GM12878 (cell line): ENCODE data around the gene OPA1. TPM values are rescaled to one million over a fixed set of nuclear protein-coding genes. Genes with fewer than 3 reads are reported as not detected.

Experiments
- ATAC-seq: fragments of 200-7000 bp; cut with Tn5 transposase; 3 replicates; pipeline ENCODE4 v1.9.1; 2020; ENCODE audit warnings: mild to moderate bottlenecking, moderate library complexity
- BruUV-seq: library from RNA; stranded (reverse); fragments of 400-500 nt; replicated peaks from 2 replicates; lab custom pipeline; 2021; lab: Mats Ljungman, UMichigan
- CTCF ChIA-PET: fragments of 300-600 bp; sonication (Branson Sonifier 250); formaldehyde crosslinking; extraction: SDS; loops from one replicate; lab custom pipeline; 2021; ENCODE audit warnings: inconsistent platforms; lab: Yijun Ruan, JAX
- POLR2A ChIA-PET: fragments of 350-600 bp; formaldehyde crosslinking; extraction: SDS; loops from one replicate; lab custom pipeline; 2021; ENCODE audit warnings: inconsistent platforms; lab: Charles Lee
- RAD21 ChIA-PET: fragments of 300-600 bp; sonication (Branson Sonifier 250); formaldehyde crosslinking; loops from one replicate; lab custom pipeline; 2023; ENCODE audit warnings: antibody characterized with exemption; ENCODE audit not compliant: unreplicated experiment; lab: Charles Lee
- SMC1A ChIA-PET: fragments of 300-600 bp; sonication (Branson Sonifier 250); formaldehyde crosslinking; loops from one replicate; lab custom pipeline; 2023; ENCODE audit not compliant: unreplicated experiment, uncharacterized antibody; lab: Charles Lee
- DNase-seq: peaks from one replicate; pipeline ENCODE4 v3.0.0-alpha.2; 2011; ENCODE audit warnings: low read depth, low spot score
- FAIRE-seq: peaks from 3 replicates; lab custom pipeline; 2011; peaks lifted over from hg19 to GRCh38; lab: Jason Lieb, UNC
- H2AFZ ChIP-seq: 2 replicates; pipeline ENCODE4 v1.6.0; 2011; ENCODE audit warnings: low read depth, low read length, control low read depth; ENCODE audit not compliant: control insufficient read depth
- H3K27ac ChIP-seq: 2 replicates; pipeline ENCODE4 v1.5.1; 2011; ENCODE audit warnings: control low read depth; ENCODE audit not compliant: control insufficient read depth, insufficient read depth
- H3K27me3 ChIP-seq, 2 experiments: replicated peaks in 1 of 2; 2 replicates each; pipeline versions ENCODE4 v1.6.0 to v1.6.1; 2011; ENCODE audit warnings: low read length in 1 of 2; ENCODE audit not compliant: control insufficient read depth in 2 of 2, insufficient read depth in 2 of 2
- H3K36me3 ChIP-seq, 2 experiments: 2 replicates each; pipeline ENCODE4 v1.5.1; 2011; ENCODE audit warnings: low read length in 1 of 2; ENCODE audit not compliant: control insufficient read depth in 2 of 2, insufficient read depth in 2 of 2
- H3K4me1 ChIP-seq: 2 replicates; pipeline ENCODE4 v1.6.1; 2011; ENCODE audit warnings: mild to moderate bottlenecking, low read length, moderate library complexity, mixed read lengths; ENCODE audit not compliant: control insufficient read depth, insufficient read depth
- H3K4me2 ChIP-seq: 2 replicates; pipeline ENCODE4 v1.6.0; 2011; ENCODE audit warnings: control low read depth; ENCODE audit not compliant: control insufficient read depth, insufficient read depth
- H3K4me3 ChIP-seq: fragments of 200-600 bp; sonication (generic); 2 replicates; pipeline ENCODE4 v1.5.1; 2016
- H3K79me2 ChIP-seq: 2 replicates; pipeline ENCODE4 v1.6.0; 2011; ENCODE audit warnings: low read length; ENCODE audit not compliant: control insufficient read depth, insufficient read depth
- H3K9ac ChIP-seq: 2 replicates; pipeline ENCODE4 v1.8.0; 2011; ENCODE audit warnings: low read length, control low read depth, mixed read lengths; ENCODE audit not compliant: control insufficient read depth, insufficient read depth
- H3K9me3 ChIP-seq: replicated peaks from 3 replicates; pipeline ENCODE4 v1.5.1; 2011; ENCODE audit warnings: mild to moderate bottlenecking, low read length; ENCODE audit not compliant: control insufficient read depth, insufficient read depth
- H4K20me1 ChIP-seq: 2 replicates; pipeline ENCODE4 v1.6.0; 2011; ENCODE audit not compliant: control insufficient read depth, insufficient read depth
- BMI1 ChIP-seq: fragments of 450-650 bp; IDR thresholded peaks from 2 replicates; pipeline ENCODE4 v1.6.1; 2016; ENCODE audit warnings: mild to moderate bottlenecking, moderate library complexity, borderline replicate concordance
- DPF2 ChIP-seq: fragments of 450-650 bp; IDR thresholded peaks from 2 replicates; pipeline ENCODE4 v1.6.1; 2017; ENCODE audit warnings: mild to moderate bottlenecking
- ETV6 ChIP-seq, 2 experiments: fragments of 450-650 bp in 1 of 2; IDR thresholded peaks in 1 of 2; conservative IDR thresholded peaks in 1 of 2; 2 replicates each; pipeline ENCODE4 v1.6.1; 2014; ENCODE audit warnings: antibody characterized with exemption in 1 of 2, borderline replicate concordance in 1 of 2, low read depth in 1 of 2, mild to moderate bottlenecking in 1 of 2, moderate library complexity in 1 of 2
- GATAD2B ChIP-seq: fragments of 450-650 bp; conservative IDR thresholded peaks from 2 replicates; pipeline ENCODE4 v1.6.1; 2017; ENCODE audit warnings: low read depth, mild to moderate bottlenecking, moderate library complexity
- HCFC1 ChIP-seq: fragments of 150-350 bp; IDR thresholded peaks from 2 replicates; pipeline ENCODE4 v1.6.1; 2014; ENCODE audit warnings: low read length
- NFYA ChIP-seq: IDR thresholded peaks from 2 replicates; pipeline ENCODE4 v1.6.1; 2011; ENCODE audit warnings: low read depth, mild to moderate bottlenecking, low read length, improper control_type of control experiment, borderline replicate concordance
- RAD21 ChIP-seq: IDR thresholded peaks from 2 replicates; pipeline ENCODE4 v1.6.1; 2011; ENCODE audit warnings: mild to moderate bottlenecking, low read depth, low read length, moderate library complexity; ENCODE audit not compliant: insufficient read depth
- RUNX3 ChIP-seq: IDR thresholded peaks from 2 replicates; pipeline ENCODE4 v1.6.1; 2012; ENCODE audit warnings: low read length, inconsistent platforms
- SP1 ChIP-seq: IDR thresholded peaks from one replicate; pipeline ENCODE4 v1.6.1; 2011; ENCODE audit warnings: low read depth, low read length
- TCF12 ChIP-seq: IDR thresholded peaks from 2 replicates; pipeline ENCODE4 v1.6.1; 2011; ENCODE audit warnings: low read depth, mild to moderate bottlenecking, low read length
- TCF3 ChIP-seq: IDR thresholded peaks from 2 replicates; pipeline ENCODE4 v1.6.1; 2012; ENCODE audit warnings: low read depth, mild to moderate bottlenecking, low read length, borderline replicate concordance; ENCODE audit not compliant: insufficient read depth
- YBX1 ChIP-seq: fragments of 450-650 bp; IDR thresholded peaks from 2 replicates; pipeline ENCODE4 v1.6.1; 2016; ENCODE audit warnings: antibody characterized with exemption
- ZNF217 ChIP-seq: fragments of 450-650 bp; IDR thresholded peaks from 2 replicates; pipeline ENCODE4 v1.6.1; 2017; ENCODE audit warnings: antibody characterized with exemption, mild to moderate bottlenecking
- WGBS: methylation state at CpG from one replicate; pipeline ENCODE4 v1.1.6; 2016; ENCODE audit warnings: low lambda C conversion rate; ENCODE audit not compliant: insufficient replicate concordance, insufficient coverage; ENCODE audit errors: missing lambda C conversion rate; 5-methylcytosine and 5-hydroxymethylcytosine counted together
- in situ Hi-C: fragments of 300-500 bp; cut with MboI; formaldehyde crosslinking; loops from 9 replicates; pipeline ENCODE4 v1.14.3; 2018; ENCODE audit warnings: mixed read lengths
- intact Hi-C: fragments of 100-400 bp; cut with micrococcal nuclease; formaldehyde crosslinking; loops from one replicate; pipeline ENCODE4 v1.14.2; 2022; ENCODE audit not compliant: unreplicated experiment
- polyA plus RNA-seq, 11 experiments: library from polyadenylated mRNA; depleted of rRNA in 4 of 11; unstranded in 6 of 11; stranded (reverse) in 5 of 11; fragments of >200 nt; fragmentation: Nextera tagmentation in 4 of 11; fragmentation: Illumina TruSeq in 1 of 11; extraction: Ambion mirVana in 4 of 11; extraction: Trizol in 1 of 11; gene quantifications; 1 replicate in 1 of 11; 2 replicates in 10 of 11; pipeline versions ENCODE4 v1.2.1 to v1.2.3, GENCODE V29; 2011 to 2016; ENCODE audit warnings: inconsistent platforms in 2 of 11, missing spikeins in 2 of 11, low read depth in 1 of 11
- total RNA-seq, 4 experiments: library from RNA; depleted of rRNA in 3 of 4; stranded (reverse); fragments of >200 nt in 3 of 4; fragmentation: Illumina TruSeq in 1 of 4; extraction: Trizol in 1 of 4; gene quantifications; 2 replicates each; pipeline versions ENCODE4 v1.2.1 to v1.2.3, GENCODE V29; 2013 to 2021
- TF ChIP-seq, protein P1 (sequence below): IDR thresholded peaks from 2 replicates; pipeline ENCODE4 v1.6.1; 2012; ENCODE audit warnings: low read depth, low read length, improper control_type of control experiment
- TF ChIP-seq, protein P2 (sequence below): IDR thresholded peaks from 2 replicates; pipeline ENCODE4 v1.6.1; 2011; ENCODE audit warnings: mild to moderate bottlenecking, low read depth, low read length, moderate library complexity; ENCODE audit not compliant: insufficient replicate concordance
- TF ChIP-seq, protein P3 (sequence below): fragments of 450-650 bp; IDR thresholded peaks from 2 replicates; pipeline ENCODE4 v1.6.1; 2018; ENCODE audit warnings: borderline replicate concordance, mild to moderate bottlenecking; ENCODE audit not compliant: partially characterized antibody

The OPA1 gene
- total and polyA plus RNA-seq, 10 of the 15 experiments (the other 5 are each of a cell fraction or from before 2014, with no cell fraction given) = 14.7 to 108 (median 59.3) TPM

DNA sequence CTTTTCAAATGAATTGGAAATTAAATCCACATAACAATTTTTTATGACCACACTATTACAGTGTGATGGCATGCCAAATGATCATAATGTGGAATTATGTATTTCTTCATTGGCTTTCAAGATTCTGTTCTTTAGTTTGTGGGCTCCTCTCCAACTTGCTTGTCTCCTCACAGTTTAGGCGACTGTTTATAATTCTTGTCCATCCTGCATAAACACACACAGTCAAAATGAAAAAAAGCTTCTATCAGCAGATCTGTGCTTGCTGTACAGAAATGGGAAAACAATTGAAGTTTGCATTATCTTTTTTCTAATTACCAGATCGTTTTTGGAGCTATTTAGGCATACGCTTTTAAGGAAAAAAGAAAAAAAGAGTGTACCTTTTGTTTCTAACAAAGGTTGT is 37.0 kb downstream of the OPA1 start:
- POLR2A ChIA-PET = interaction anchor here (0.6 kb wide), 1 partner anchor 15 kb away, joined by 3 read pairs; no protein-coding TSS in a partner anchor
- no peak overlapping the region for H3K4me2 ChIP-seq
- RAD21 ChIA-PET = no interaction called here
- SMC1A ChIA-PET = no interaction called here
- H3K9me3 ChIP-seq = no peaks in the 10 kb centered on the region
- H3K27ac ChIP-seq = no peak overlapping the region
- intact Hi-C loops (no loop called here), in situ Hi-C loops (no loop called here)
- FAIRE-seq = no peak
- no peaks in the 10 kb centered on the region for H3K27me3 ChIP-seq
- no TSS peak for BruUV-seq
- H3K9ac ChIP-seq = no peak overlapping the region
- H2AFZ ChIP-seq = no peak overlapping the region
- CTCF ChIA-PET = no interaction called here
- WGBS = 73% methylated on average over 3 of the region's 3 CpGs
- no peak for DNase-seq
- H3K4me3 ChIP-seq = no peak overlapping the region
- no peak for TF ChIP-seq RUNX3
- TF ChIP-seq TCF3 = no peak
- TF ChIP-seq DPF2 = no peak
- TF ChIP-seq ETV6 (conservative IDR thresholded peaks at IDR 0.05 in 1 of 2, IDR thresholded peaks at IDR 0.05 in 1 of 2; ENCODE audit: borderline replicate concordance in 1 of 2, low read depth in 1 of 2) = no peak
- TF ChIP-seq TCF12 = no peak
- TF ChIP-seq, protein P1, sequence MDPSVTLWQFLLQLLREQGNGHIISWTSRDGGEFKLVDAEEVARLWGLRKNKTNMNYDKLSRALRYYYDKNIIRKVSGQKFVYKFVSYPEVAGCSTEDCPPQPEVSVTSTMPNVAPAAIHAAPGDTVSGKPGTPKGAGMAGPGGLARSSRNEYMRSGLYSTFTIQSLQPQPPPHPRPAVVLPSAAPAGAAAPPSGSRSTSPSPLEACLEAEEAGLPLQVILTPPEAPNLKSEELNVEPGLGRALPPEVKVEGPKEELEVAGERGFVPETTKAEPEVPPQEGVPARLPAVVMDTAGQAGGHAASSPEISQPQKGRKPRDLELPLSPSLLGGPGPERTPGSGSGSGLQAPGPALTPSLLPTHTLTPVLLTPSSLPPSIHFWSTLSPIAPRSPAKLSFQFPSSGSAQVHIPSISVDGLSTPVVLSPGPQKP = no peak
- TF ChIP-seq SP1 = no peak
- no peak for TF ChIP-seq HCFC1
- no peak for TF ChIP-seq GATAD2B
- no peak for TF ChIP-seq RAD21
- TF ChIP-seq YBX1 = no peak
- no peak for TF ChIP-seq BMI1
- TF ChIP-seq, protein P2, sequence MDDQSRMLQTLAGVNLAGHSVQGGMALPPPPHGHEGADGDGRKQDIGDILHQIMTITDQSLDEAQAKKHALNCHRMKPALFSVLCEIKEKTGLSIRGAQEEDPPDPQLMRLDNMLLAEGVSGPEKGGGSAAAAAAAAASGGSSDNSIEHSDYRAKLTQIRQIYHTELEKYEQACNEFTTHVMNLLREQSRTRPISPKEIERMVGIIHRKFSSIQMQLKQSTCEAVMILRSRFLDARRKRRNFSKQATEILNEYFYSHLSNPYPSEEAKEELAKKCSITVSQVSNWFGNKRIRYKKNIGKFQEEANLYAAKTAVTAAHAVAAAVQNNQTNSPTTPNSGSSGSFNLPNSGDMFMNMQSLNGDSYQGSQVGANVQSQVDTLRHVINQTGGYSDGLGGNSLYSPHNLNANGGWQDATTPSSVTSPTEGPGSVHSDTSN = no peak
- no peak for TF ChIP-seq NFYA
- TF ChIP-seq, protein P3, sequence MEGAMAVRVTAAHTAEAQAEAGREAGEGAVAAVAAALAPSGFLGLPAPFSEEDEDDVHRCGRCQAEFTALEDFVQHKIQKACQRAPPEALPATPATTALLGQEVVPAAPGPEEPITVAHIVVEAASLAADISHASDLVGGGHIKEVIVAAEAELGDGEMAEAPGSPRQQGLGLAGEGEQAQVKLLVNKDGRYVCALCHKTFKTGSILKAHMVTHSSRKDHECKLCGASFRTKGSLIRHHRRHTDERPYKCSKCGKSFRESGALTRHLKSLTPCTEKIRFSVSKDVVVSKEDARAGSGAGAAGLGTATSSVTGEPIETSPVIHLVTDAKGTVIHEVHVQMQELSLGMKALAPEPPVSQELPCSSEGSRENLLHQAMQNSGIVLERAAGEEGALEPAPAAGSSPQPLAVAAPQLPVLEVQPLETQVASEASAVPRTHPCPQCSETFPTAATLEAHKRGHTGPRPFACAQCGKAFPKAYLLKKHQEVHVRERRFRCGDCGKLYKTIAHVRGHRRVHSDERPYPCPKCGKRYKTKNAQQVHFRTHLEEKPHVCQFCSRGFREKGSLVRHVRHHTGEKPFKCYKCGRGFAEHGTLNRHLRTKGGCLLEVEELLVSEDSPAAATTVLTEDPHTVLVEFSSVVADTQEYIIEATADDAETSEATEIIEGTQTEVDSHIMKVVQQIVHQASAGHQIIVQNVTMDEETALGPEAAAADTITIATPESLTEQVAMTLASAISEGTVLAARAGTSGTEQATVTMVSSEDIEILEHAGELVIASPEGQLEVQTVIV = no peak
- no peak for TF ChIP-seq ZNF217
- no peaks in the 10 kb centered on the region for H3K79me2 ChIP-seq
- H3K36me3 ChIP-seq = peaks cover 0 to 18% of the 10 kb centered on the region in 2 experiments; a peak in 3 of 4 replicates
- no peaks in the 10 kb centered on the region for H3K4me1 ChIP-seq
- no peak for ATAC-seq
- H4K20me1 ChIP-seq = no peaks in the 10 kb centered on the region
